ENCODE results near the gene NEO1.

Gene NEO1

GRCh38 chr15:73319460-73320245 is 267.4 kb downstream of the NEO1 start:
- no peak for DNase-seq

GRCh38 chr15:73320619-73321180 is 268.4 kb downstream of the NEO1 start:
- DNase-seq, result no peak

GRCh38 chr15:73321496-73322450 is 269.5 kb downstream of the NEO1 start:
- no peak for DNase-seq

- DNase-seq, result no peak
These were observed 270.6 kb downstream of the NEO1 start for GRCh38 chr15:73322665-73323373.

- no peak for DNase-seq
These were observed 271.2 kb downstream of the NEO1 start for GRCh38 chr15:73323374-73323955.

- no peak for DNase-seq
These were observed 271.7 kb downstream of the NEO1 start for GRCh38 chr15:73323956-73324355.

GRCh38 chr15:73324496-73325170 is 272.4 kb downstream of the NEO1 start:
- no peak for DNase-seq

GRCh38 chr15:73325191-73325861 is 273.1 kb downstream of the NEO1 start:
- DNase-seq, result peak; percentile 51

GRCh38 chr15:73326157-73326556 is 273.9 kb downstream of the NEO1 start:
- DNase-seq, result no peak

GRCh38 chr15:73328149-73328820 is 276.0 kb downstream of the NEO1 start:
- DNase-seq, result no peak

GRCh38 chr15:73328981-73329380 is 276.7 kb downstream of the NEO1 start:
- DNase-seq, result no peak

GRCh38 chr15:73329501-73330200 is 277.4 kb downstream of the NEO1 start:
- DNase-seq, result no peak

GRCh38 chr15:73330206-73331051 is 278.2 kb downstream of the NEO1 start:
- no peak for DNase-seq

GRCh38 chr15:73331501-73331900 is 279.2 kb downstream of the NEO1 start:
- no peak for DNase-seq

- DNase-seq, result no peak
These were observed 280.0 kb downstream of the NEO1 start for GRCh38 chr15:73331991-73332925.

GRCh38 chr15:73333001-73333400 is 280.7 kb downstream of the NEO1 start:
- no peak for DNase-seq

GRCh38 chr15:73334086-73334485 is 281.8 kb downstream of the NEO1 start:
- DNase-seq, result no peak

- DNase-seq, result no peak
These were observed 282.8 kb downstream of the NEO1 start for GRCh38 chr15:73335026-73335425.
